Right cardiac atrium (tissue), 5 donors: ENCODE results near the gene PPIL4. TPM values are rescaled to one million over a fixed set of nuclear protein-coding genes. Genes with fewer than 3 reads are reported as not detected.

Source experiments
- ATAC-seq, 2 donors: fragments of 200-7000 bp; cut with Tn5 transposase; one replicate each; pipeline versions ENCODE4 v1.8.0 to v1.9.1; 2020; ENCODE audit warnings: moderate library complexity in 2 of 2, mild to moderate bottlenecking in 1 of 2
- DNase-seq, 3 donors: peaks; one replicate each; pipeline ENCODE4 v3.0.0-alpha.2; 2020
- H3K27ac ChIP-seq: one replicate; pipeline ENCODE4 v1.5.1; 2013; ENCODE audit warnings: mild to moderate bottlenecking, low read length, control low read depth, moderate library complexity
- H3K27me3 ChIP-seq: one replicate; pipeline ENCODE4 v1.6.1; 2013; ENCODE audit not compliant: control insufficient read depth, insufficient read depth
- H3K4me1 ChIP-seq: one replicate; pipeline ENCODE4 v1.6.1; 2013; ENCODE audit warnings: low read length; ENCODE audit not compliant: control insufficient read depth, insufficient read depth
- H3K4me3 ChIP-seq: one replicate; pipeline ENCODE4 v1.5.1; 2013; ENCODE audit warnings: low read length, control low read depth
- H3K9me3 ChIP-seq: one replicate; pipeline ENCODE4 v1.6.1; 2013; ENCODE audit warnings: low read length; ENCODE audit not compliant: control insufficient read depth
- WGBS: extraction: QIAGEN DNeasy Blood & Tissue Kit; methylation state at CpG from one replicate; pipeline ENCODE4 v1.1.7; 2013; 5-methylcytosine and 5-hydroxymethylcytosine counted together
- intact Hi-C, 4 donors: fragments of 100-400 bp; cut with DNase I; formaldehyde crosslinking; loops; one replicate each; pipeline versions ENCODE4 v1.11.0 to v1.14.0; 2022 to 2023
- long read RNA-seq, 4 donors: library from polyadenylated mRNA; unstranded; transcript quantifications; one replicate each; pipeline ENCODE4 v2.0.0, GENCODE V29; 2020 to 2021
- polyA plus RNA-seq: library from polyadenylated mRNA; stranded (reverse); fragments of 200-250 nt; gene quantifications from one replicate; pipeline ENCODE4 v1.2.3, GENCODE V29; 2013
- total RNA-seq, 4 donors: library from RNA; stranded (reverse); fragmentation: NEBNext Ultra II Directional; extraction: Animal tissue kit (Norgen Biotek cat#: 25700); gene quantifications; one replicate each; pipeline ENCODE4 v1.2.1, GENCODE V29; 2021
- donor health status: healthy with polysubstance abuse.
- donor health status: DM: no; HTN: yes; CAD: no.
- donor health status: DM: no; HTN: no; CAD: no.
- donor health status: DM: no; HTN: yes; CAD: no; lungs with severe emphysema.
- donor health status: DM: yes; HTN: yes; CAD: no.

The PPIL4 gene
- total RNA-seq = 10 to 100 TPM; 20.1 to 23.6 (median 21.3) TPM
- polyA plus RNA-seq = 19.8 TPM
- long read RNA-seq, donor 1, transcript PPIL4-201 (13 exons, 2,232 nt) = major isoform, 45 of 51 reads
- long read RNA-seq, donor 1, partial matches to known transcripts = 2 of 51 reads
- long read RNA-seq, donor 1, other reads (novel, unspliced or antisense) = 4 of 51 reads
- long read RNA-seq, donor 2, transcript PPIL4-201 (13 exons, 2,232 nt) = major isoform, 9 of 10 reads
- long read RNA-seq, donor 2, partial matches to known transcripts = 0 of 10 reads
- long read RNA-seq, donor 2, other reads (novel, unspliced or antisense) = 1 of 10 reads
- long read RNA-seq, donor 3, transcript PPIL4-201 (13 exons, 2,232 nt) = major isoform, 61 of 82 reads
- long read RNA-seq, donor 3, partial matches to known transcripts = 6 of 82 reads
- long read RNA-seq, donor 3, other reads (novel, unspliced or antisense) = 15 of 82 reads
- long read RNA-seq, donor 4, transcript PPIL4-201 (13 exons, 2,232 nt) = major isoform, 13 of 14 reads
- long read RNA-seq, donor 4, partial matches to known transcripts = 0 of 14 reads
- long read RNA-seq, donor 4, other reads (novel, unspliced or antisense) = 0 of 14 reads

GRCh38 chr6:149545754-149546471 lies at the start of gene PPIL4:
PPIL4 (minus strand) TSS chr6:149546043; CDS start chr6:149546005, 38 bp downstream.
- H3K9me3 ChIP-seq = no peaks in the 10 kb centered on the region
- peak within 1 kb of the TSS; percentile 87 for H3K4me3 ChIP-seq
- peak within 1 kb of the TSS; percentile 91 for H3K27ac ChIP-seq
- ATAC-seq (peak; percentile 98 to 99), DNase-seq (peak; percentile 98 to 99 (median 99))
- no peaks in the 10 kb centered on the region for H3K27me3 ChIP-seq
- no peaks in the 10 kb centered on the region for H3K4me1 ChIP-seq
- under 1% methylated on average over 71 of the region's 71 CpGs for WGBS
- intact Hi-C loops = no loop called here

GRCh38 chr6:149593408-149593807 lies 47.6 kb upstream of the PPIL4 start:
- no peak for ATAC-seq
- no peaks in the 10 kb centered on the region for H3K9me3 ChIP-seq
- intact Hi-C loops = no loop called here
- H3K4me3 ChIP-seq = no peak overlapping the region
- H3K4me1 ChIP-seq = no peaks in the 10 kb centered on the region
- no peak for DNase-seq
- H3K27me3 ChIP-seq = no peaks in the 10 kb centered on the region
- H3K27ac ChIP-seq = no peak overlapping the region
- WGBS = 100% methylated on average over 1 of the region's 1 CpG

GRCh38 chr6:149592983-149593382 lies 47.1 kb upstream of the PPIL4 start:
- 97% methylated on average over 2 of the region's 2 CpGs for WGBS
- Histone ChIP-seq H3K9me3 (no peaks in the 10 kb centered on the region), H3K4me3 (no peak overlapping the region), H3K4me1 (no peaks in the 10 kb centered on the region), H3K27ac (no peak overlapping the region), H3K27me3 (no peaks in the 10 kb centered on the region)
- intact Hi-C loops = no loop called here
- no peak for DNase-seq
- no peak for ATAC-seq

- H3K4me3 ChIP-seq = no peak overlapping the region
- no peak for DNase-seq
- no peaks in the 10 kb centered on the region for H3K9me3 ChIP-seq
- no peaks in the 10 kb centered on the region for H3K4me1 ChIP-seq
- no peaks in the 10 kb centered on the region for H3K27me3 ChIP-seq
- no peak overlapping the region for H3K27ac ChIP-seq
- intact Hi-C loops = no loop called here
- WGBS = 95% methylated on average over 2 of the region's 2 CpGs
- ATAC-seq = no peak
These were observed 40.3 kb upstream of the PPIL4 start for GRCh38 chr6:149586149-149586548.

GRCh38 chr6:149581349-149581748 lies 35.5 kb upstream of the PPIL4 start:
- Histone ChIP-seq H3K4me3 (no peak overlapping the region), H3K9me3 (no peaks in the 10 kb centered on the region), H3K27me3 (no peaks in the 10 kb centered on the region), H3K27ac (no peak overlapping the region), H3K4me1 (no peaks in the 10 kb centered on the region)
- intact Hi-C loops = no loop called here
- WGBS = 98% methylated on average over 5 of the region's 5 CpGs
- DNase-seq = no peak
- ATAC-seq = no peak

- DNase-seq (no peak), ATAC-seq (no peak)
- Histone ChIP-seq H3K4me3 (no peak overlapping the region), H3K9me3 (no peaks in the 10 kb centered on the region), H3K4me1 (no peaks in the 10 kb centered on the region), H3K27ac (no peak overlapping the region), H3K27me3 (no peaks in the 10 kb centered on the region)
- intact Hi-C loops = no loop called here
- 97% methylated on average over 5 of the region's 5 CpGs for WGBS
These were observed 35.0 kb upstream of the PPIL4 start for GRCh38 chr6:149580880-149581279.

GRCh38 chr6:149567945-149568585 lies 22.2 kb upstream of the PPIL4 start:
- Histone ChIP-seq H3K9me3 (no peaks in the 10 kb centered on the region), H3K27me3 (no peaks in the 10 kb centered on the region), H3K27ac (no peak overlapping the region), H3K4me1 (no peaks in the 10 kb centered on the region), H3K4me3 (no peak overlapping the region)
- ATAC-seq (no peak), DNase-seq (no peak)
- WGBS = 84% methylated on average over 7 of the region's 7 CpGs
- intact Hi-C loops = no loop called here

GRCh38 chr6:149567194-149567586 lies 21.3 kb upstream of the PPIL4 start:
- peak overlapping the region; percentile 98 for H3K4me3 ChIP-seq
- no peaks in the 10 kb centered on the region for H3K4me1 ChIP-seq
- intact Hi-C loops = no loop called here
- H3K9me3 ChIP-seq = no peaks in the 10 kb centered on the region
- ATAC-seq = no peak
- no peak for DNase-seq
- no peak overlapping the region for H3K27ac ChIP-seq
- 46% methylated on average over 12 of the region's 12 CpGs for WGBS
- H3K27me3 ChIP-seq = no peaks in the 10 kb centered on the region

GRCh38 chr6:149566410-149567193 lies 20.8 kb upstream of the PPIL4 start:
- H3K9me3 ChIP-seq = no peaks in the 10 kb centered on the region
- H3K4me1 ChIP-seq = no peaks in the 10 kb centered on the region
- peak; percentile 53 to 81 (median 74) for DNase-seq
- H3K27me3 ChIP-seq = no peaks in the 10 kb centered on the region
- ATAC-seq = peak; percentile 56
- WGBS = under 1% methylated on average over 81 of the region's 81 CpGs
- intact Hi-C loops = no loop called here
- peak overlapping the region; percentile 97 for H3K27ac ChIP-seq
- H3K4me3 ChIP-seq = peak overlapping the region; percentile 98
